ENCODE results near the gene ST6GALNAC3. TPM values are rescaled to one million over a fixed set of nuclear protein-coding genes. Genes with fewer than 3 reads are reported as not detected.
"Not testable (repeated sequence)": the region's sequence is repeated elsewhere in the genome, so short reads cannot be mapped to it uniquely, and the experiment has no call there.

Gene ST6GALNAC3
- total RNA-seq, 1 experiment from 2014 or later = 4.6 TPM

DNA sequence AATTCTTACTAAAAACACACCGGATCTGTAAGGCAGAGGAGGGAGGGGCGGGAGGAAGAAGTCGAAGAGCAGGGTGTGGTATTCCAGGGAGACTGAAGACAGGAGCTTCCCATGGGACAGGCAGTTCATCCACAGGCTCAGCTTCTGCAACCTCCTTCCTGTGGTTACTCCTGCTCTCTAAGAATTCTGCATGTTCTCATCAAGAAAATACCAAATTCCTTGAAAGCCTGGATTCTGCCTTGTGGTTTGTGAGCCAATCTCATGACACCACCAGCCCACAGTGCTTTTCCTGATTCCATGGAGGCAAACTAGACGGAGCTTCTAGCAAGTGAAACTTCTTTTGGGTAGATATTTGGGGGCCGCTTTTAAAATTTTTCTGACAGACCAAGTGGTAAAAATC, 1.1 kb upstream of the ST6GALNAC3 start:
- peak; percentile 43 for DNase-seq (ENCODE audit: low spot score)

DNA sequence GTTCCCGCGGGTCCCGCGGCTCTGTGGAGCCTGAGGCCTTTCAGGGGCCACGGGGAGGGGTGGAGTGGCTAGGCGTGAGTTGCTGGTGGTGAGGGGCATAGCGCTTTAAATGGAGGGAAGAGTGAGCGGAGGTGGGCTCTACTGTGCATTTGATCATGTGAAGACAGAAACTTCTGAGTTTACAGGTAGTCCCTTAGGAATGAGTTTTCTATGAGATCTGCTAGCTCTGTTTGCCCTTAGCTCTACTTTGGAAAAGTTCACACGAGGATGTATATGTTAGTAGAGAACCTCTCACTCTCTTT, 593 bp downstream of the ST6GALNAC3 start:
- no peak for DNase-seq (ENCODE audit: low spot score)

DNA sequence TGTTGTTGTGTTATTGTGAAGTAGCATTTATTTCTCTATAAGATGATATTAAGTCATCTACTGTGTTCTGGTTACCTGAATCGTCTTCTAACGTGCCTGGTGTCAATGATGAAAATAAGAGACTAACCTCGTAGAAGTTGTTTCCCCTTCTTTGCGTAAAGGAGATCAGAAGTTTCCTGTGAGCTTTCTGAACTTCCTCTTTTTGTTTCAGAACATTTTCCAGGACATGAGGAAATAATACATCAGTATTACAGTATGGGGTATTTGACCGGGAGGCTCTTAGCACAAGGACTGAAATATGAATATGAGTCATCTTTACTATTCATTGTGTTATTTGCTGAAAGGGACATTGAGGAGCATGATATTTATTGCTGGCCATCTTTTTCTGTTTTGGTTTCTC, 1.3 kb downstream of the ST6GALNAC3 start:
- no peak for DNase-seq (ENCODE audit: low spot score)

DNA sequence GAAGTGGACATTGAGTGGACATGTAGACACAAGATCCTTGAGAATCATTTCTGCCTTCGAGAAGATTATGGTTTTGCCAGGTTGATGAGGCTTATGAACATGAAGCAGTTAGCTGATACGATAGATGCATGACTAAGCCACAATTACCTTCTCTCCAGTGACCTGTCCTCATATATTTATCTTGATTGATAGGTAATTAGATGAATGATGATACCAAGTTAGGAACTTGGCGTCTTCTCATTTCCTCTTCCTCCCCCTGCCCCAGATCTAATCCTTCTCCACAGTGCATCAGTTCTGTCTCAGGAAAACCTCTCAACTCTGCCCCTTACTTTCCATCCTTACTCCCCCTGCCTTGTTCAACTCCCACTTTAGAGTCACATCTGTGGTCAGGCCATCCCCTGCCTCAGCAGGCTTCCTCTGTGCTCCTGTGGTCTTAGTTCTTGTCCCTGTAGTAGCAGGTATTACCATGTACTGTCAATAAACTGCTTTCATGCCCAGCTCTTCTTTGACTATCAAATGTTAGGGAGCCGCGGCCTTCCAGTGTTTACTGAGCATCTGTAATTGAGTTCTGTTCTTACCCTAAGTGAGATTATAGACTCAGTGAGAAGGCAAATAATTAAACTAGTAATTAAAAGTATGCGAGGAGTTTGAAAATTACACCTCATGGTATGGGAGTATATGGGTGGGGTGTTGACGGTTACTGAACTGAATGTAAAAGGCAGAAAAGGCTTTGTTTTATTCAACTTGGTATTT, 5.1 kb downstream of the ST6GALNAC3 start:
- DNase-seq (ENCODE audit: low spot score) = no peak

DNA sequence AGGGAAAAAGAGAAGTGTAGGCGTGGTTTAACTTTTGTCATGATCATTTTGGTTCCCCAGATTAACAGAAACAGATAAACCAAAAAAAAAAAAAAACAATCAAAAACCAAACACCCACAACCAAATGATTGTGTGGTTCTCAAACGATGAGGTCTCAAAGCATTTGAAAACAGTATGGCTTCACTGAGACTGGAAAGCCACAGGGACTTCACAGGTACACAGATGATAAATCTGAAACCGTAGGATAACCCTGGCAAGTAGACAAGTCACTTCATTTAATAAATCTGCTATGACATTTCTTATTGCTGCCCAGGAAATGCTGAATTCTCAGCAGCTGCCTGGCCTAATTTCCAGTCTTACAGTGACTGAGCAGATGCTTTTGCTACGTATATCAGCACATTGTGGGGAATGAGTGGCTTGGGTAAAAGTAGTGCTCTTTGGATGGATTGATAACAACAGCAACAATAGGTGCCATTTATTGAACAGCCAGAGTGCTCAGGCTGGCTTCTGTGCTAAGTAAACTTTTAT, 6.1 kb downstream of the ST6GALNAC3 start:
- DNase-seq (ENCODE audit: low spot score) = no peak

DNA sequence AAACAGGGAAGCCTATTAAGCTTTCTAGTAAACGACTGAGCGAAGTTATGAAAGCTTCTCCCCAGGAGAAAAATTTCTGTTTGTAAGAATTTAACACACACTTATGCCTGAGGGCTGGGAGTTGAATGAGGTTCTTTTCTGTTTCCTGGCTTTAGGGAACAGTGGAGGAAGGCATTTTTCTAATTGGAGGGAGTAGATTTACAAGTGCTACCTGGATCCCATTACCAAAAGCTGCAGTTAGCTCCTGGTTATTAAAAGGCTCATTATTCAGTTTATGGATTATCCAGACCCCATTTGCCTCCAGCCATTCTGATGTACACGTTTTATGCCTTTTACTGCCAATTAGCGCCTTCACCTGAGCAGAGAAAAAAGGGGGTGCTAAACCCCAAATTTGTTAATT, 7.5 kb downstream of the ST6GALNAC3 start:
- no peak for DNase-seq (ENCODE audit: low spot score)

DNA sequence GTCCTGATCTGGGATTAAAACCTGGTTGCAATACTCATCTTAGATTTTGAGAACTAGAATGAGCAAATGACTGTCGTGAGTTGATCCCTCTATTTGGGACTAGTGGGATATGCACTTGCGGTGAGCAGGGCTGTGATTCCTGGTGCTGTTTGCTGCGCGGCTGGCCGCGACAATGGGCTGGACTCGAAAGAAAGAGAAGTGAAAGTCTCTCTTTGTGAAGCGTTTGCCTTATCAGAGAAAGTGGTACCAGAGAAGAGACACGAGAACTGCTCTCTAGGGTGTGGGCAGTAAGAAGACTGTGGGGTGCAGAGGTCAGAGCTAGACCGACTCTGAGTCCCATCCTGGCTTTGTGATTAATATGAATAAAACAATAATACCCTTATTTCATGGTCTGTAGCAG, 8.6 kb downstream of the ST6GALNAC3 start:
- DNase-seq (ENCODE audit: low spot score) = no peak

DNA sequence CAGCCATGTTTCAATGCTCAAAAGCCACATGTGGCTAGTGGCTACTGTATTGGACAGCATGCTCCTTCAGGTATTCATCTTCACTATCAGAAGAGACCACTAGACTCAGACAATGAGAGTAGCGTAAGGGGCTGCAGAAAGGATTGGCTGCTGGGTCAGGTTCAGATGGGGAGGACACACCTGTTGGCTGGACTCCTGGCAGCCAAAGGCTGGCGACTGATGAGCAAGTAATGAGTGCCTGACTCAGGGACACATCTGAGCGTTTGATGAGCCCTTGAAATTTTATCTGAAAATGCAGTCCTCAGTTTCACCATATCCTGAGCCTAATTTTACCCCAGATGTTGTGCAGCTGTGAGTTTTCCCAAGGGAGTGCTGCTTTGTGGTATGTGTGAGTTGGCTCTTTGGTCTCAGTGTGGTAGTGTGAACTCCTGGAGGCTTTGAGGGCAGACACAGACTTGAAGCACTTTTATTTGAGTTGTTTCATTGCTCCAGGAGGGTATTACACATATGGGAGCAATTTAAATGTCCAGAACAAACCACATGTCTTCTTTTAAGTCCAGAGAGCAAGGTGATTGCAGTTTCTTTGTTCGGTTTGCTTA, 9.6 kb downstream of the ST6GALNAC3 start:
- no peak for DNase-seq (ENCODE audit: low spot score)

DNA sequence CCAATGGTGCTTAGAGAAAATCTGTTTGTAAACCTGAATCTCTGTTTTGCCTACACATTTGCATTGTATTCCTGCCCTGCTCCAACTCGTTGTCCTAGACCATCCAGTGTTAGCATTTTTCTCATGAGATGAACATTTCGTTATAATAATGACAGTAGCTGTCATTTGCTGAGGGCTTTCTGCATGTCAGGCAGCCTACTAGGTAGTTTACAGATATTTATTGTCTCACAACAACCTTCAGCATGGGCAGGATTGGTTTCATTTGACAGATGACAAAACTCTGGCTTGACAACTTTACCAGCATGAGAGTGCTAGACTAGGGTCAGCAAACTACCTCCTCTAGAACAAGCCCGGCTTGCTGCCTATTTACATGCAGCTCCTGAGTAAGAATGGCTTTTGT, 10.1 kb downstream of the ST6GALNAC3 start:
- DNase-seq (ENCODE audit: low spot score) = no peak

DNA sequence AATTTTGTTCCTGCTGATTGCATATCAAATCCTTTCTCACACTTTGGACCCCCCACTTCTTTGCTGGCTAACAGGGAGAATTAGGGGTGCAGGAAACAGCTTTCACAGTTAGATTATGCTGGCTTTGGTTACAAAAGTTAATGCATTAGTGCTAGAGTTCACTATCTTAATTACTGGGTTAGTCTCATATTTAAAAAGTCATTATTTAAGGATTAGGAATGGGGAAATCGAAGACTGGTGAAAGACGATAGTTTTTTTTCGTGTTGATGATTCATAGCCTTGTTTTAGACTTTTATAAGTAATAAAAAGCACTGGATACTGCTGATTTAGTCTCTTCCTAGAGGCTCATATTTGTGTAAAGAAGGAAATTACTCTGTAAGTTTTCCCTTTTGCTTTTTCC, 11.6 kb downstream of the ST6GALNAC3 start:
- DNase-seq (ENCODE audit: low spot score) = no peak

DNA sequence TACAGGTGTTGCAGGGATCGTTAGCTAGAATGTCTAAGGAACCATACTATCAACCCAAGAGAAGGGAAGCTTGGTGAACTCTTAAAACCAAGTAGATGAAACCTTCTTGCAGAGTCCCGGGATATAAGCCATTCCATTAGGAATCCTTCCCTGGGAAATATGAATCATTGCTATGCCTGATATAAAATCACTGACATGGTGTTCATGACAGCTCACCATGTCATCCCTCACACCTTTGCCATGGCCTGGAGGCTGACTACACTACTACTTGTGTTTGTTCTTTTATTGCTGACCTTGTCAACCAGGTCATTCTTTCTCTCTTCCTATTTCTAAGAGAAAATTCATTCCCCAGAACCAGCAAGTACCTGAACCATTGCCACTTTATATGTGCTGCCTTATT, 12.1 kb downstream of the ST6GALNAC3 start:
- DNase-seq (ENCODE audit: low spot score) = no peak

DNA sequence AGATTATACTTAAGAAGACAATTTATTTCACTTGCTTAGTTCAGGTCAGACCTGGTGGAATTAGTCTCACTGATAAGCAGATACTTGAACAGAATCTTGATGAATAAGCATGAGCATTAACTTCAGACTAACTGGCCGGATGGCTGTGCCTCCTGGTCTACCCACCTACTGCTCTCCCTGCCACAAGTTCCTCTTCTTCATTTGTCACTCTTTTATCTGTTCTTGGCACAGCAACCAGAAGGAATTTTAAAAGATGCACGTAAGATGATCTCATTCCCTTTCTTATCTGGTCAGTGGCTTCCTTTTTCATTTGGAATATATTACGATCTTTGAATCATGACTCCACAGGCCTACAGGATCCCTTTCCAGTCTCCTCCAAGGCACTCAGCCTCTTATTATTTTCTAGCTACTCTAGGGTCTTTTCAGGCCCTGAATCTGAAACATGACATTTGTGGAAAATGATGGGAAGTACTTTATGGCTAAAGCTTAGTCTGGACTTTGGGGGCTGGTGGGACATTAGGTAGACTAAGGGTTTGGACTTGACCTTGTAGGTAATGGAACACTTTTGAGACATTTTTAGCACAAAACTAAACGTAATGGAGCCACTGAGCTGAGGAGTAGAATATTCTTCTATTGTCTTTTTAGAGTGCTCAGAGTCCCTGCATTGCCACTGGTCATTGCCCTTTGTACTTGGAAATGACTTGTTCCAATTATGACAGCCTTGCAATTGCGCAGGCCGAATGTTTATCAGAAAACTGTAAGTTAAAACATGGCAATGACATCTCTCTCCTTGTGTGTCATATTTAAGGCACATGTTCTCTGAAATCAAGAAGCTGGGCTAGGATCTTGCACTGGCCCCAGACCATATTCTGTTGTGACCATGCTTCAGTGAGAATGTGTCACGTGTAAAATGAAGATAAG, 16.0 kb downstream of the ST6GALNAC3 start:
- no peak for DNase-seq (ENCODE audit: low spot score)

DNA sequence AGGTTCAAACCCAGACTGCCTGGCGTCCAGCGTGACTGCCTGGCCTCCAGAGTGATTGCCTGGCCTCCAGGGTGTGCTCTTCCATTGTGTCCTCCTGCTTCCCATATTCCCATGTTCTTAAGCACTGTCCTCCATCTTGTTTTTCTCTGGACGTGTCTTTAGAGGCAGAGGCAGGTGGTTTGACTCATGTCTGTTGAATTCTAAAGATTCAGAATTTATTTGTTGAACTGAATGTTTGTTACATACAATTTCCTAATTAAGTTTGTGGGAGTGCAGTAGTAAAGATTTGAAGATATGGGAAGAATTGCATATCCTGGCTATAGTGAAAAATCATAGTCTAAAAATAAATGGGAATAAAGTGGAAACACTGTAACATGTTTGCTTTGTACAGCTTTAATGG, 18.3 kb downstream of the ST6GALNAC3 start:
- DNase-seq (ENCODE audit: low spot score) = no peak

DNA sequence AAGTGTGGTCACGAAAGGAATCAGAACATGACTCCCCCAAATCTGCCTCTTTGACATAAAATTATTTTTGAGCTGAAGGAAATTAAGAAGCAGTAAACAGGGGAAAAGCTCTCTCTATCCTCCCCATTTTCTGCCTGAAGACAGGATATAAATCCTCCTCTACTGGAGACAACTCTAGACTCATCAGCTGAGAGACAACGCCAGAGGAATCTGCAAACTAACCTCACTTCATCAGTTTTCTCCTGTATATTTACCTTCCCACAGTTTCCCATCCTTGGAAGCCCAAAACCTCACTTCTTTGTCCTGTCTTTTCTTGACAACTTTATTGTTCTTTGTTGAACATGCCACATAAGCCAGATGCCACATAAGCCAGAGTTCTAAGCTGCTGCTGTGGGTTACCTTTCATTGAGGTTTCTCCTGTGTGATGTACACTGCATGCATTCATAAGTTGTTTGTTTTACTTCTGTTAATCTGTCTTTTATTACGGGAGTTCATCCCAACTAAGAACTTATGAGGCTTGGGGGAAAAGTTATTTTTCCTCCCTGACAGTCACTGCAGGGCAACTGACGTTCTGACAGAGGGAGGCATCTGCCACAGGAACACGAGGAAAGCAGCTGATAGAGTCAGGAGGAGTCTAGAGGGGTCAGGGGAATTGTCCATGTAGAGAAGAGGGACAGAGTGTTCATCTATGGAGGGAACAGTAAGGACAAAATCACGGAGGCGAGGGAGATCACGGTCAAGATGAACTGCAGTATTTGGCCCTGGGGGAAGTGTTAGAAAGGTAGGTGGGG, 19.2 kb downstream of the ST6GALNAC3 start:
- DNase-seq (ENCODE audit: low spot score) = no peak

DNA sequence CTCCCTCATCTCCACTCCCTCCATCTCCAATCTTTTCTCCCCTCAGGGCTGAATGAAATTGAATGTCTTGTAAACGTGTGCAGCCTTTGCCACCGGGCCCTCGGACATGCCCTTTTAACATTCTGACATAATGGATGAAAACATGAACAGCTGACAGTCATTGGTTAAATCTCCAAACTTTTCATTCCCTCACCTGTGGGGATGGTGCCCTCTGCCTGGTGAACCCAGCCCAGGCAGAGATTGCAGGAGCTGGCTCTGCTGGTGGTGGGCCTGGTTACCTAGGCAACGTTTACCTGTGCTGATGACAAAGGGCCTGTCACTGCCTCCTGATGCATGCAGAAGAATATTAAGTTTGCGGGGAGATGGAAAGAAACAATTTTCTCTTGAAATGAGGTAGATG, 21.3 kb downstream of the ST6GALNAC3 start:
- no peak for DNase-seq (ENCODE audit: low spot score)

DNA sequence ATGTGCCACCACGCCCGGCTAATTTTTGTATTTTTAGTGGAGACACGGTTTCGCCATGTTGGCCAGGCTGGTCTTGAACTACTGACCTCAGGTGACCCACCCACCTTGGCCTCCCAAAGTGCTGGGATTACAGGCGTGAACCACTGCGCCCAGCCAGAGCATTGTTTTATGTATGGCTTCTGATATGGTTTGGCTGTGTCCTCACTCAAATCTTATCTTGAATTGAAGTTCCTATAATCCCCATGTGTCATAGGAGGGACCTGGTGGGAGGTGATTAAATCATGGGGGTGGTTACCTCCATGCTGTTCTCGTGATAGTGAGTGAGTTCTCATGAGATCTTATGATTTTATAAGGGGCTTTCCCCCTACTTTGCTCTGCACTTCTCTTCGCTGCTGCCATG, 22.5 kb downstream of the ST6GALNAC3 start:
- DNase-seq (ENCODE audit: low spot score) = not testable (repeated sequence)

DNA sequence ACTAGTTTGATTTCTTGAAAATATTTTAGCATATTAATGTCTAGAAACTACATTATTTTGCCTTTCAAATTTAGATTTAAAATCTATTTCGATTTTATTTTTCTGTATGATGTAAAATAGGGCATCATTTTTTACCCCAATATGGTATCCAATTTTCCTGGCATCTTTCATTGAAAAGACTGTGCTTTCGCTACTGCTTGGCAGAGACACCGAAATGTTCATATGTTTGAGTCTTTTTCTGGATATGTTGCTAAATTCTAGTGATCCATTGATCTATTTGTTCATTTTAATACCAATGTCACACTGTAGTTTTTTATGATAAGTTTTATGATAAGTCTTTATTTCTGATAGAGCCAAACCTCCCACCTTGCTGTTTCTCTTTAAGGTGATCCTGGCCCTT, 24.3 kb downstream of the ST6GALNAC3 start:
- DNase-seq (ENCODE audit: low spot score) = no peak

DNA sequence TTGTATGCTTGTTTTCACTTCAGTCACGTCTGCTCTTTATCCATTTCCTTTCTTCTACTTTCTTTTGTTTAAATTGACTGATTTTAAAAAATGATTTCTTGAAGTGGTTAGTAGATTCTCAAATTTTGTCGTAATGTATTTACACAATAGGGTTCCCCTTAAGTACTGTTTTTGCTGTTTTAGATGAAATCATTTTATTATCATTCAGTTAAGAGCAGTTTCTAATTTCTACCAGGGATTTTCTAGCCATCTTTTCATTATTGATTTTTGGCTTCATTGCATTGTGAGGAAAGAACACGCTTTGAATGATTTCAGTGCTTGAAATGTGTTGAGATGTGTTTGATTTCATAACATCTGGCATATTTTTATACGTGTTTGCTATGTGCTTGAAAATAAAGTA, 27.0 kb downstream of the ST6GALNAC3 start:
- DNase-seq (ENCODE audit: low spot score) = no peak

DNA sequence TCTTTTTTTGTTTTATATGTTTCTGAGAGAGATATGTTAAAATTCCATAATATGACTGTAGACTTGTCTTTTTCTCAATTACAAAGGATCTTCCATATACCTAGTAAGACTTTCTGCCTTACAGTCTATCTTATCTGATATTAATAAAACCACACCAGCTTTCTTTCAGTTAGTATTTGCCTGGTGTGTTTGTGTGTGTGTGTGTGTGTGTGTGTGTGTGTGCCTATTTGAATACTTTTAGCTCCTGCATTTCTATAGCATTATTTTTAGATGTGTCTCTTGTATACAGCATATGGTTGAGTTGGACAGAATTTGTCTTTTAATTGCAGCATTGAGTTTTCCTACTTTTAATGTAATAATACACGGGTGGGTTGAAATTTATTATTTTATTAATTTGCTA, 27.5 kb downstream of the ST6GALNAC3 start:
- no peak for DNase-seq (ENCODE audit: low spot score)

DNA sequence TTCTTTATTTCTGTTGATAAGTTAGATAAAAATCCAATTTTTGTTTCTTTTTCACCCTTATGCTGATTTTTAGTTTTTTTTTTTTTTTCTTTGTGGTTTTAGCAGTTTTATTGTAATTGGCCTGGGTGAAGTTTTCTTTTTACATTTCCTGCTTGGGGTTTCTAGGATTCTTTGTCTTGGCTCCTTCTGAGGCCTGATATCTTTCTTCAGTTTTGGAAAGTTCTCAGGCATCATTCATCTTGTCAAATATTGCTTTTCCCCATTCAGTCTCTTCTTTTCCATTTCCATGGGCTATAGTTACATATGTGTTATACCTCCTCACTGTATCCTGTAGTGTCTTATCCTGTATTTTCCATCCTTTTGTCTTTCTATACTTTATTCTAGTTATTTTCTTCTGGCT, 28.5 kb downstream of the ST6GALNAC3 start:
- DNase-seq (ENCODE audit: low spot score) = no peak

DNA sequence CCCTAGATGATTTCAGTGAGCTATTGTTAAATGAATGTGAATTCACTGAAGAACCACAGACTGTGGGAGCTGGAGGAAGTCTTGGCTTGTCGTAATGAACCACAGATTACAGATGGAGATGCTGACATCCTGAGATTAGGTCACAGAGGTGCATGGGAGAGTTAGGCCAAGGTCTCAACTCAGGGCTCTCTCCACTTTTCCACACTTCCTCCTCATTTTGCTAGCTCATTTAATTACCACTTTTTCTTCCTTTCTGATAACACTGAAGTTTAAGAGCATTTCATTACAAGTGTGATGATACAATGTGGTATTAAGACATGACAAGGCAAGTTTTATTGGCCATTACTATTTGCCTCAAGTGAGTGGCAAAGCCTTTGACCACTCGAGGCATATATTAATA, 30.8 kb downstream of the ST6GALNAC3 start:
- no peak for DNase-seq (ENCODE audit: low spot score)

DNA sequence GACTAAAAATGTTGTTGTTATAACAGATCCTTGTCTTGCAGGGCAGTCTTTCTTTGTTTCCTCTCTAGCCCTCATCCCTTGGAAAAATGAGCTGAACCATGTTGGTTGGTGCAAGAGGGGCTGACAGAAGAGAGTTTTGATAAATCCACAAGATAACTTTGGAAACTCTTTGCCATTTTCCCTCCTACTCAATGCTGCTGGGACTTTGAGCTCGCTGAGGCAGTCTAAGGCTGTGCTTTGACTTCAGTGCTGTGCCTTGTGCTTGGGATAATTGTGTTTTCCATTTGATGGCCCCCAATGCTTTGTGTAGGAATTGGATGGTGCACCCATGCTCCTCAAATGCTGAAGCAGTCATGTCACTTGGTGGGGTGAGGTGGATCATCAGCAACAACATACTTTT, 31.7 kb downstream of the ST6GALNAC3 start:
- no peak for DNase-seq (ENCODE audit: low spot score)
